PC-9 (cell line): ENCODE data around the gene EXOC4. TPM values are rescaled to one million over a fixed set of nuclear protein-coding genes. Genes with fewer than 3 reads are reported as not detected.

Experiments
- BruUV-seq: library from RNA; stranded (reverse); fragments of 400-500 nt; replicated peaks from 2 replicates; lab custom pipeline; 2021; lab: Mats Ljungman, UMichigan
- CTCF ChIA-PET: fragments of 300-600 bp; sonication (Branson Sonifier 250); formaldehyde crosslinking; loops from one replicate; lab custom pipeline; 2022; ENCODE audit warnings: antibody characterized with exemption; lab: Charles Lee
- POLR2A ChIA-PET: fragments of 300-600 bp; sonication (Branson Sonifier 250); formaldehyde crosslinking; loops from one replicate; lab custom pipeline; 2022; ENCODE audit warnings: antibody characterized with exemption; ENCODE audit not compliant: unreplicated experiment; lab: Charles Lee
- DNase-seq, 2 experiments: peaks; one replicate each; pipeline versions ENCODE4 v3.0.0 to v3.0.0-alpha.2; 2015 to 2022; ENCODE audit warnings: mixed read lengths in 1 of 2
- H2AFZ ChIP-seq: fragments of 200-600 bp; sonication (generic); 2 replicates; pipeline ENCODE4 v1.8.1; 2017; ENCODE audit warnings: antibody characterized with exemption
- H3F3A ChIP-seq: fragments of 200-600 bp; sonication (generic); 2 replicates; pipeline ENCODE4 v1.8.1; 2017; ENCODE audit warnings: antibody characterized with exemption, mild to moderate bottlenecking, low read depth; ENCODE audit not compliant: insufficient read depth
- H3K27ac ChIP-seq: fragments of 200-600 bp; sonication (generic); 2 replicates; pipeline ENCODE4 v1.6.1; 2016; ENCODE audit warnings: mixed run types
- H3K27me3 ChIP-seq: fragments of 200-600 bp; sonication (generic); 2 replicates; pipeline ENCODE4 v1.6.1; 2016; ENCODE audit warnings: low read depth, mixed run types; ENCODE audit not compliant: insufficient read depth
- H3K36me3 ChIP-seq: fragments of 200-600 bp; sonication (generic); 2 replicates; pipeline ENCODE4 v1.6.1; 2016; ENCODE audit warnings: low read depth, mixed run types
- H3K4me1 ChIP-seq: fragments of 200-600 bp; sonication (generic); replicated peaks from 2 replicates; pipeline ENCODE4 v1.6.1; 2016; ENCODE audit warnings: mixed run types; ENCODE audit not compliant: insufficient read depth
- H3K4me2 ChIP-seq: fragments of 200-600 bp; sonication (generic); 2 replicates; pipeline ENCODE4 v1.6.1; 2017; ENCODE audit warnings: mixed run types
- H3K4me3 ChIP-seq: fragments of 200-600 bp; sonication (generic); 2 replicates; pipeline ENCODE4 v1.6.1; 2016; ENCODE audit warnings: mixed run types
- H3K79me2 ChIP-seq: fragments of 200-600 bp; sonication (generic); 2 replicates; pipeline ENCODE4 v1.6.1; 2017; ENCODE audit warnings: low read depth, mixed run types
- H3K9me2 ChIP-seq: fragments of 200-600 bp; sonication (generic); 2 replicates; pipeline ENCODE4 v1.8.1; 2017; ENCODE audit warnings: mild to moderate bottlenecking; ENCODE audit not compliant: insufficient read depth
- H3K9me3 ChIP-seq: fragments of 200-600 bp; sonication (generic); 2 replicates; pipeline ENCODE4 v1.8.1; 2016; ENCODE audit warnings: low read depth; ENCODE audit not compliant: insufficient read depth
- H4K20me1 ChIP-seq: fragments of 200-600 bp; sonication (generic); 2 replicates; pipeline ENCODE4 v1.8.1; 2017; ENCODE audit not compliant: insufficient read depth
- EZH2 ChIP-seq: fragments of 200-600 bp; sonication (generic); IDR thresholded peaks from 2 replicates; pipeline ENCODE4 v1.8.0; 2017; ENCODE audit warnings: antibody characterized with exemption, low read depth
- intact Hi-C: fragments of 100-400 bp; cut with micrococcal nuclease; formaldehyde crosslinking; loops from one replicate; pipeline ENCODE4 v1.10.0; 2022; ENCODE audit not compliant: unreplicated experiment
- total RNA-seq: library from RNA; stranded (reverse); gene quantifications from 2 replicates; pipeline ENCODE4 v1.2.3, GENCODE V29; 2021
- TF ChIP-seq, protein P1 (sequence below): fragments of 200-600 bp; sonication (generic); conservative IDR thresholded peaks from 2 replicates; pipeline ENCODE4 v1.6.1; 2017; ENCODE audit warnings: mixed run types, antibody characterized with exemption, mild to moderate bottlenecking, moderate library complexity

Gene EXOC4
- total RNA-seq, 1 experiment from 2014 or later = 101 TPM

DNA sequence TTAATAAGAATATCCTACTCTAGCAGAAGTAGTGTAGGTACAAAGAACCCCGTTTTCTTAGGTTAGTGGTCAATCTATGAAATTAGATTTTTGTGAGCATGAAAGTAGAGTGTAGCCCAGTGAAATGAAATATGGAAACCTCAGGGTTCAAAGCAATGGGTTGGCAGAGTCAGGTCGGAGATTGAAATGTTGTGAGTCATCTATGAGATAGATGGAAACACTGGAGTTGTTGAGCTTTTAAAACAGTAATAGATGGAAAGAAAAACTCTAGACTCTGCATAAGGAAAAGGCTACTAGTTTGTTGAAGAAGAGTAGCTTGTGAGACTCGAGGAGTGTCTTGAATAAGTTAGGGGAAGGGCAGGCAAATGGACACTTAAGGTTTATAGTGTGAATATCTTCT, 251.9 kb downstream of the EXOC4 start:
- Histone ChIP-seq H3K9me3 (no peaks in the 10 kb centered on the region), H4K20me1 (no peaks in the 10 kb centered on the region), H3K4me1 (no peaks in the 10 kb centered on the region), H3K4me3 (no peak overlapping the region), H3K27me3 (no peaks in the 10 kb centered on the region), H3K9me2 (no peaks in the 10 kb centered on the region), H3K36me3 (no peaks in the 10 kb centered on the region), H3K79me2 (no peaks in the 10 kb centered on the region), H3K4me2 (no peak overlapping the region), H3K27ac (no peak overlapping the region), H3F3A (no peaks in the 10 kb centered on the region), H2AFZ (no peak overlapping the region)
- DNase-seq = no peak
- CTCF ChIA-PET = no interaction called here
- TF ChIP-seq, protein P1, sequence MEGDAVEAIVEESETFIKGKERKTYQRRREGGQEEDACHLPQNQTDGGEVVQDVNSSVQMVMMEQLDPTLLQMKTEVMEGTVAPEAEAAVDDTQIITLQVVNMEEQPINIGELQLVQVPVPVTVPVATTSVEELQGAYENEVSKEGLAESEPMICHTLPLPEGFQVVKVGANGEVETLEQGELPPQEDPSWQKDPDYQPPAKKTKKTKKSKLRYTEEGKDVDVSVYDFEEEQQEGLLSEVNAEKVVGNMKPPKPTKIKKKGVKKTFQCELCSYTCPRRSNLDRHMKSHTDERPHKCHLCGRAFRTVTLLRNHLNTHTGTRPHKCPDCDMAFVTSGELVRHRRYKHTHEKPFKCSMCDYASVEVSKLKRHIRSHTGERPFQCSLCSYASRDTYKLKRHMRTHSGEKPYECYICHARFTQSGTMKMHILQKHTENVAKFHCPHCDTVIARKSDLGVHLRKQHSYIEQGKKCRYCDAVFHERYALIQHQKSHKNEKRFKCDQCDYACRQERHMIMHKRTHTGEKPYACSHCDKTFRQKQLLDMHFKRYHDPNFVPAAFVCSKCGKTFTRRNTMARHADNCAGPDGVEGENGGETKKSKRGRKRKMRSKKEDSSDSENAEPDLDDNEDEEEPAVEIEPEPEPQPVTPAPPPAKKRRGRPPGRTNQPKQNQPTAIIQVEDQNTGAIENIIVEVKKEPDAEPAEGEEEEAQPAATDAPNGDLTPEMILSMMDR = no peak
- no peak for TF ChIP-seq EZH2
- POLR2A ChIA-PET = no interaction called here
- intact Hi-C loops = no loop called here
- no TSS peak for BruUV-seq

DNA sequence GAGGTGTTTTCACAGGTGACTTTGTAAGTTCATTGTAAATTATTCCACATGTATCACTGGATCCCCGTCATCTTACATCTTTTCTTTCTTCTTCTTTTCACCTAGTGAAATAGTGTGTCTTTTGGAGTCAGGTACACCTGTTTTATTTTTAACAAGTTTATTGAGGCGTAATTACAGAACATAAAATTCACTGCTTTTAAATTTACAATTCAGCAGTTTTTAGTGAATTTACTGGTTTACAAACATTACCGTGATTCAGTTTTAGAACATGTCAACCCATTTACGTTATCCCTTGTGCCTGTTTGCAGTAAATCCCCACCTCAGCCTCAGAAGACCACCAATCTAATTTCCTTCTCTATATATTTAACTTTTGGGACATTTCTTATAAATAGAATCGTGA, 256.9 kb downstream of the EXOC4 start:
- ChIA-PET POLR2A (no interaction called here), CTCF (no interaction called here)
- H3K4me2 ChIP-seq = no peak overlapping the region
- no peaks in the 10 kb centered on the region for H3K79me2 ChIP-seq
- DNase-seq = no peak
- no peaks in the 10 kb centered on the region for H3K36me3 ChIP-seq
- no peak overlapping the region for H3K4me3 ChIP-seq
- TF ChIP-seq EZH2 = no peak
- TF ChIP-seq, protein P1 = no peak
- no TSS peak for BruUV-seq
- intact Hi-C loops = no loop called here
- H3K4me1 ChIP-seq = peaks cover 8% of the 10 kb centered on the region
- no peaks in the 10 kb centered on the region; the same call in 1 of the 2 replicates for H3F3A ChIP-seq
- no peaks in the 10 kb centered on the region for H4K20me1 ChIP-seq
- H3K27ac ChIP-seq = no peak overlapping the region
- no peaks in the 10 kb centered on the region for H3K9me3 ChIP-seq
- no peaks in the 10 kb centered on the region for H3K27me3 ChIP-seq
- H2AFZ ChIP-seq = no peak overlapping the region
- no peaks in the 10 kb centered on the region for H3K9me2 ChIP-seq

DNA sequence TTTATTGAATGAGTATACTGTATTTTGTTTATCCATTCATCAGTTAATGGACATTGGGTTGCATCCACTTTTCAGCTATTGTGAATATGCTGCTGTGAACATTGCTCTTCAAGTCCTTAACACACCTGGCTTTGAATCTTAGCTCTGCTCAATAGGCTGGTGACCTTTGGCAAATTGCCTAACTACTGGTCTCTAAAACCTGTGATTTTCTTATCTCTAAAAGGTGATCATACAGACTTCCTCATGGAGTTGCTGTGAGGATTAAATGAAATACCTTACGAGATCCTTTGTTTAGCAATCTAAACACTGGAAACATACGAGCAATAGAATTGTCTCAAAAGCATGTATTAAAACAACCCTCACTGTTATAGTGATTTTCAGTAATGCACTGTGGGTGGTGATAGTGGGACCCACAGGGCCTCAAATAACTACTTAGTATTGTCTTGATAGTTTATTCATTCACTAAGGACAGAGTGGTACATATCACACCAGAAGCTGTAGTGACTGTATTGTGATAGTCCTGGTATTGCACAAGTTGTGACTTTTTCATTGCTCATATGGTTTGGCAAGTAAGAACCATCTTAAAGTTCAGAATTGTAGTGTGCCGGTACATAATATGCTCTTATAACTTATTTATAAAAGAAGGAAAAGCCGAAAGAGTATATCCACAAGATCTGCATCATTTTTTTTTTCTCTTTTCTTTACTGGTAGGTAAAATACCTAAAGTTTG, 257.6 kb downstream of the EXOC4 start:
- no peaks in the 10 kb centered on the region for H3K27me3 ChIP-seq
- no peak overlapping the region for H3K4me3 ChIP-seq
- H3F3A ChIP-seq = no peaks in the 10 kb centered on the region; the same call in 1 of the 2 replicates
- no peaks in the 10 kb centered on the region for H3K9me3 ChIP-seq
- H3K4me1 ChIP-seq = peaks cover 8% of the 10 kb centered on the region
- H3K79me2 ChIP-seq = no peaks in the 10 kb centered on the region
- no peaks in the 10 kb centered on the region for H3K9me2 ChIP-seq
- DNase-seq = no peak
- H3K27ac ChIP-seq = no peak overlapping the region
- no peaks in the 10 kb centered on the region for H4K20me1 ChIP-seq
- no TSS peak for BruUV-seq
- POLR2A ChIA-PET = no interaction called here
- TF ChIP-seq, protein P1 = no peak
- no peak for TF ChIP-seq EZH2
- no peak overlapping the region for H3K4me2 ChIP-seq
- no peaks in the 10 kb centered on the region for H3K36me3 ChIP-seq
- CTCF ChIA-PET = no interaction called here
- no peak overlapping the region for H2AFZ ChIP-seq
- intact Hi-C loops = no loop called here
